HepG2 (cell line): ENCODE results near the gene SMARCB1. TPM values are rescaled to one million over a fixed set of nuclear protein-coding genes. Genes with fewer than 3 reads are reported as not detected.
A peak's percentile ranks its signal among the peaks of the same experiment; 100 is the strongest.

Experiments
- AHR ChIP-seq: IDR thresholded peaks from 2 replicates; pipeline ENCODE4 v1.6.1; 2018; ENCODE audit warnings: missing genetic modification reagents, missing compliant biosample characterization
- CCDC6 ChIP-seq: sonication (generic); formaldehyde crosslinking; IDR thresholded peaks from 2 replicates; pipeline ENCODE4 v1.8.1; 2022; ENCODE audit warnings: mild to moderate bottlenecking, missing genetic modification reagents, moderate library complexity
- EP300 ChIP-seq, 3 experiments: sonication (generic) in 1 of 3; formaldehyde crosslinking in 1 of 3; IDR thresholded peaks; 2 replicates each; pipeline versions ENCODE4 v1.5.1 to v1.6.1; 2011 to 2020; ENCODE audit warnings: low read depth in 2 of 3, low read length in 2 of 3, borderline replicate concordance in 1 of 3, improper control_type of control experiment in 1 of 3, mild to moderate bottlenecking in 1 of 3, missing genetic modification reagents in 1 of 3, moderate library complexity in 1 of 3
- GATAD1 ChIP-seq: IDR thresholded peaks from 2 replicates; pipeline ENCODE4 v1.6.1; 2016; ENCODE audit warnings: missing genetic modification reagents, missing compliant biosample characterization
- GRHL1 ChIP-seq: sonication (generic); formaldehyde crosslinking; conservative IDR thresholded peaks from 2 replicates; pipeline ENCODE4 v1.8.0; 2022; ENCODE audit warnings: missing genetic modification reagents
- HNF1B ChIP-seq: sonication (generic); formaldehyde crosslinking; IDR thresholded peaks from 2 replicates; pipeline ENCODE4 v1.5.1; 2020; ENCODE audit warnings: mild to moderate bottlenecking, moderate library complexity, missing genetic modification reagents
- MBD4 ChIP-seq: IDR thresholded peaks from 2 replicates; pipeline ENCODE4 v1.6.1; 2012; ENCODE audit warnings: low read length, inconsistent platforms, borderline replicate concordance
- MEIS1 ChIP-seq: sonication (generic); formaldehyde crosslinking; IDR thresholded peaks from 2 replicates; pipeline ENCODE4 v1.9.0; 2021; ENCODE audit warnings: mild to moderate bottlenecking, missing genetic modification reagents, moderate library complexity, borderline replicate concordance
- MZF1 ChIP-seq: sonication (generic); formaldehyde crosslinking; IDR thresholded peaks from 2 replicates; pipeline ENCODE4 v1.8.1; 2023; ENCODE audit warnings: mild to moderate bottlenecking, missing genetic modification reagents, borderline replicate concordance
- NFE2 ChIP-seq: sonication (generic); formaldehyde crosslinking; IDR thresholded peaks from 2 replicates; pipeline ENCODE4 v1.4.0; 2020; ENCODE audit warnings: missing genetic modification reagents
- NFE2L1 ChIP-seq: sonication (generic); formaldehyde crosslinking; IDR thresholded peaks from 2 replicates; pipeline ENCODE4 v1.4.0; 2020; ENCODE audit warnings: missing genetic modification reagents, mild to moderate bottlenecking, borderline replicate concordance
- RAD21 ChIP-seq: fragments of 450-650 bp; formaldehyde crosslinking; IDR thresholded peaks from 2 replicates; pipeline ENCODE4 v1.5.0; 2020; ENCODE audit warnings: mild to moderate bottlenecking
- STAG1 ChIP-seq: sonication (generic); formaldehyde crosslinking; IDR thresholded peaks from 2 replicates; pipeline ENCODE4 v1.4.0; 2020; ENCODE audit warnings: missing genetic modification reagents
- TFDP2 ChIP-seq: sonication (generic); formaldehyde crosslinking; IDR thresholded peaks from 2 replicates; pipeline ENCODE4 v1.4.0; 2020; ENCODE audit warnings: missing genetic modification reagents
- ZFP37 ChIP-seq: sonication (generic); formaldehyde crosslinking; IDR thresholded peaks from 2 replicates; pipeline ENCODE4 v1.4.0; 2020; ENCODE audit warnings: missing genetic modification reagents, borderline replicate concordance
- ZNF468 ChIP-seq: sonication (generic); formaldehyde crosslinking; IDR thresholded peaks from 2 replicates; pipeline ENCODE4 v1.8.0; 2022; ENCODE audit warnings: mild to moderate bottlenecking, moderate library complexity, missing genetic modification reagents
- ZNF496 ChIP-seq: sonication (generic); formaldehyde crosslinking; IDR thresholded peaks from 2 replicates; pipeline ENCODE4 v1.8.1; 2023; ENCODE audit warnings: mild to moderate bottlenecking, moderate library complexity, missing genetic modification reagents; ENCODE audit not compliant: insufficient replicate concordance
- ZNF687 ChIP-seq: sonication (generic); formaldehyde crosslinking; IDR thresholded peaks from 2 replicates; pipeline ENCODE4 v1.5.1; 2020; ENCODE audit warnings: mild to moderate bottlenecking, missing genetic modification reagents, moderate library complexity
- ZNF740 ChIP-seq: sonication (generic); formaldehyde crosslinking; IDR thresholded peaks from 2 replicates; pipeline ENCODE4 v1.4.0; 2020; ENCODE audit warnings: missing genetic modification reagents
- polyA plus RNA-seq, 8 experiments: library from polyadenylated mRNA; depleted of rRNA in 3 of 8; stranded (reverse) in 7 of 8; unstranded in 1 of 8; fragments of >200 nt; fragmentation: Illumina TruSeq in 4 of 8; extraction: Trizol in 4 of 8; gene quantifications; 2 replicates each; pipeline versions ENCODE4 v1.2.1 to v1.2.3, GENCODE V29; 2011 to 2016; ENCODE audit warnings: low read depth in 4 of 8, missing spikeins in 1 of 8, mixed read lengths in 1 of 8; ENCODE audit not compliant: insufficient read depth in 1 of 8
- total RNA-seq, 5 experiments: library from RNA; depleted of rRNA; stranded (reverse); fragments of >200 nt; fragmentation: Illumina TruSeq; extraction: Trizol; gene quantifications; 2 replicates each; pipeline ENCODE4 v1.2.3, GENCODE V29; 2016; ENCODE audit warnings: low read depth in 1 of 5

The SMARCB1 gene
- total and polyA plus RNA-seq, 2 of the 13 experiments (the other 11 are each of a cell fraction or from before 2014, with no cell fraction given) = 74.0 to 166 TPM

- TF ChIP-seq ZNF496 (CRISPR knock-in tag) = no peak
- peak; percentile 65 for TF ChIP-seq MEIS1
- TF ChIP-seq HNF1B (CRISPR knock-in tag) = peak; percentile 76
- TF ChIP-seq GRHL1 (CRISPR knock-in tag) = no peak
- peak; percentile 87 for TF ChIP-seq ZNF687 (CRISPR knock-in tag)
- TF ChIP-seq EP300 (IDR thresholded peaks at IDR 0.05; ENCODE audit: low read depth in 2 of 2, low read length in 2 of 2) = no peak
- TF ChIP-seq EP300 (CRISPR knock-in tag; IDR thresholded peaks at IDR 0.05; ENCODE audit: borderline replicate concordance) = no peak
- TF ChIP-seq GATAD1 (CRISPR knock-in tag) = peak; percentile 66; the same call in 1 of the 2 replicates
- peak; percentile 74 for TF ChIP-seq TFDP2 (CRISPR knock-in tag)
- TF ChIP-seq NFE2L1 = no peak
- no peak for TF ChIP-seq ZNF740 (CRISPR knock-in tag)
- TF ChIP-seq ZNF468 (CRISPR knock-in tag) = no peak
- TF ChIP-seq RAD21 (CRISPR knock-in tag) = peak; percentile 99
- TF ChIP-seq STAG1 = peak; percentile 99
- TF ChIP-seq MBD4 = no peak
- no peak for TF ChIP-seq NFE2 (CRISPR knock-in tag)
- TF ChIP-seq ZFP37 (CRISPR knock-in tag) = no peak
- no peak for TF ChIP-seq AHR
- no peak for TF ChIP-seq MZF1 (CRISPR knock-in tag)
- no peak for TF ChIP-seq CCDC6 (CRISPR knock-in tag)
Observed at GRCh38 chr22:23849009-23850006, 62.5 kb downstream of the SMARCB1 start (continued).
